GM19328 (cell line): ENCODE data around the gene MBTPS1.

Source experiments
- ATAC-seq: cut with Tn5 transposase; IDR thresholded peaks from one replicate; pipeline ENCODE4 v1.9.1; 2021; ENCODE audit warnings: mild to moderate bottlenecking, moderate library complexity; ENCODE audit not compliant: unreplicated experiment

Gene MBTPS1

GRCh38 chr16:84055801-84056634 is 60.7 kb downstream of the MBTPS1 start:
- ATAC-seq: no peak

GRCh38 chr16:84055366-84055765 is 61.4 kb downstream of the MBTPS1 start:
- no peak for ATAC-seq

DNA sequence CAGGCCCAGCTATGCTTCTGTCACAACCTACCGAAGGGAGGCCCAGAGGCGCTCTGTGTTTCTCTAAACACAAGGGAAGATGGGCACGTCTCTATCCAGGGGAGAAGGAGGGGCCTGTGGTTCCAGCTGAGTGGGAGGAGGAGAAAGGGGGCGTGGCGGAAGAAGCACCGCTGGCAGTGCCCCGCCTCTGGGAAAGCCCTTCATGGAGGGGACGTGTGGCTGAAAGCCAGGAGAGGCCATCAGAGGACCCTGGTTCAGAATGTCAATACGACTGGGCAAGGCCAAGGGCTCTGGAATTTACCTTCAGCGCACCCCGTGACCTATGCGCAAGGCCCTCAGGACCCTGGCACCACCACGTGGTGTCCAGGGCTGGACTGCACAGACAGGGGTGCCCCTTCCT is 61.8 kb downstream of the MBTPS1 start:
- no peak for ATAC-seq

- ATAC-seq: no peak
These were observed 62.5 kb downstream of the MBTPS1 start for GRCh38 chr16:84054271-84054670.

GRCh38 chr16:84053237-84053636 is 63.5 kb downstream of the MBTPS1 start:
- ATAC-seq: no peak

- ATAC-seq: no peak
These were observed 64.6 kb downstream of the MBTPS1 start for GRCh38 chr16:84052071-84052622.

GRCh38 chr16:84050316-84050715 is 66.4 kb downstream of the MBTPS1 start:
- no peak for ATAC-seq

DNA sequence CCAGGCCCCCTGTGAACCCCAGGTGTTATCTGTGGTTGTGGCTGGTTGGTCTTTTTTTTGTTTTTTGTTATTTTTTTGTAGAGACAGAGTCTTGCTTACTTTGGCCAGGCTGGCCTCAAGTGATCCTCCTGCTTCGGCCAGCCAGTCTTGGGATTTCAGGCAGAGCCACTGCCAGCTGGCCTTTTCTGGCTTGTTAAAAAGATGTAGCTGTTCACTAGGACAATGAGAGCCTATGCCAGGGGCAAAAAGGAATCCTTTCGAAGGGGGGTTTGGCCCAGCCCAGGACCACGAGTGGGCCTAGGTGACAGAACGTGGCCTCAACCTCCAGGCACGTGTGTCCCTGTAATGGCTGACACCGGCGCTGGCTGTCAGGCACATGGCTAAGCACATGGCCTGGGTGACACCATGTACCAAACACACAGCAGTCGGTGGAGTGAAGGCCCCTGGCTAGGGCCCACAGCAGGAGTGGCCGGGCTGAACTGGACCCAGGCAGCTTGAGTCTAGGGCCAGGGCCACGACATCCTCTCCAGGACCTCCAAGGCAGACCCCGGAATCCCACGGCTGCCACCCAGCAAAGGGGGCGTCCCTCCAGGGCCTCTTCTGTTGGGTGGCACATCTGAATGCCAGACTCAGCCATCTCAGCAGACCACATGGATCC is 67.2 kb downstream of the MBTPS1 start:
- ATAC-seq: no peak

GRCh38 chr16:84048871-84049270 is 67.9 kb downstream of the MBTPS1 start:
- no peak for ATAC-seq

DNA sequence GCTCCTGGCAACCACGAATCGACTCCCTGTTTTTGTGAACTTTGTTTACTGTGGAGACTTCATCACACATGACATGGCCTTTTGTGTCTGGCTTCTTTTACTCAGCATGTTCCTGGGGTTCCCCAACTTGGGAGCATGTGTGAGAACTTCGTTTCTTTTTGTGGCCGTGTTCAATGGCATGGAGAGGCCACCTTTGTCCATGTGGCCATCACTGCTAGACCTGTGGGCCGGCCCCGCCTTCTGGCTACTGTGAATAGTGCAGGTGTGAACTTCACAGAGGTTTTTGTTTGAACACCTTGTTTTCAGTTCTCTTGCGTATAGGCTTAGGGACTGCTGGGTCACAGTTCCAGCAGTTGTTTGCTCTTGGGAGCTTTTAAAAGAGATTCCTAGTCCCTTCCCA is 68.5 kb downstream of the MBTPS1 start:
- ATAC-seq: no peak

DNA sequence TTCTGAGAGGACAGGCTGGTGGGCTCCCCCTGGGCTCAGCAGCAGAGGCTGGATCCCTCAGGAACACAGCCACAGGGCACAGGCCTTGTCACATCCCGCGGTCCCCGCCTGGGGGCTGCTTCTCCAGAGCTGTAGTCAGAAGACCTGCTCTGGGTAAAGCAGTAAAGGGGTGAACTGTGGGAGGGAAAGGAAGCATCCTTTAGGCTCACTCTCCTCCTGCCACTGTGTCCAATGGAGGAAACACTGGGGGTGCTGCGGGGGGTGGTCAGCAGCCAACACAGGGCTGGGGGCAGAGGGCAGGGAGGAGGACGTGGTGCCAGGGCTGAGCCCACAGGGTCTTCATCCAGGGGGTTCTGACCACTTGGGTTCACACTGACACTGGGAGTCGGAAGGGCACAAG is 69.1 kb downstream of the MBTPS1 start:
- no peak for ATAC-seq

DNA sequence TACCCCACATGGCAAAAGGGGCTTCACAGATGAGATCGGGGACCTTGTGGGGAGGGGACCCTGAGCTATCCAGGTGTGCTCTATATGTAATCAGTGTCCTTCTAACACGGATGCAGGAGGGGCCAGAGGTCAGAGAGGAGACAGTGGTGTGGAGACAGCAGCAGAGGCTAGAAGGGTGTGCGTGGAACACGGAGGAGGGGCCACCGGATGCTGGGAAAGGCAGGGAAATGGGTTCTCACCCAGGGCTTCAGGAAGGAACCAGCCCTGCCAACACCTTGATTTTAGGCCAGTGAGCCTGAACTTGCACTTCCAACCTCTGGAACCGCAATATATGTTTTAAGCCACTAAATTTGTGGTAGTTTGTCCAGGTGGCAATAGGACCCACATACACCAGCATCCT is 69.5 kb downstream of the MBTPS1 start:
- no peak for ATAC-seq

GRCh38 chr16:84045818-84046470 is 70.8 kb downstream of the MBTPS1 start:
- no peak for ATAC-seq

DNA sequence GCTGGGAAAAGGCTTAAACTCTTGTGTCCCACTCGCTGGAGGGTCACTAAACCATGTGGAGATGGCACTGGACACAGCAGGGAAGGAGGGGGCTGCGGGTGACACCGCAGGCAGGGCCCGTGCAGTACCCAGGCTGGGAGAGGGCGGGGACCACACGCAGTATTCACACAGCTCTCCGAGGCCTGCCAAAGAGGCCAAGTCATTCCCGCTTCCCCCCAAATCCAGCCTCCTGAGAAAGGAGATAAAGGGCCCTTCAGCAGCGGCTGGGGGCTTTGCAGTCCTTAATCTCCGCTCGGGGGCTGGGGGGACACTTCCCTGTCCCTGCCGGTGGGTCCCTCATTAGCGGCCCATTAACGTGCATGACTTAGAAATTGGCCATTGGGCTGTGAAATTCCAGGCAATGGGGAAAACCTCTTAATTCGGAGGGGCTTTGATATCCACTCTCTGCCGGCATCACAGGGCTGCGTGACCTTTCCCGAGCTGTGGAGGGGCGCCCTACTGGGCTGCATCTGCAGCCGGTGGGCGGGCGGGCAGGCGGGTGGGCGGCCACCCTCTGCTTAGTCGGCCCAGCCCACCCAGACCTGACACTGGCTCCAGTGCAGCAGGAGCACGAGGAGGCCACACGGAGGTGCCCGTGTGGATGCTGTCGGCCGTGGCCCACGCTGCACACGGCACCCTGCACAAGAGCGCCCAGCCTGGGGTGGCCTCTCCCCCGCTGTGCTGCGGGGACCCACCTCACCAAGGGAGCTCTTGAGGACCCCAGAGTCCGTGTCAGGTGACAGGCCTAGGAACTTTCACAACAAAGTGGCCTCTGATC is 71.5 kb downstream of the MBTPS1 start:
- ATAC-seq: no peak

GRCh38 chr16:84044118-84044488 is 72.6 kb downstream of the MBTPS1 start:
- no peak for ATAC-seq

- ATAC-seq: no peak
These were observed 73.1 kb downstream of the MBTPS1 start for GRCh38 chr16:84043486-84044117.

DNA sequence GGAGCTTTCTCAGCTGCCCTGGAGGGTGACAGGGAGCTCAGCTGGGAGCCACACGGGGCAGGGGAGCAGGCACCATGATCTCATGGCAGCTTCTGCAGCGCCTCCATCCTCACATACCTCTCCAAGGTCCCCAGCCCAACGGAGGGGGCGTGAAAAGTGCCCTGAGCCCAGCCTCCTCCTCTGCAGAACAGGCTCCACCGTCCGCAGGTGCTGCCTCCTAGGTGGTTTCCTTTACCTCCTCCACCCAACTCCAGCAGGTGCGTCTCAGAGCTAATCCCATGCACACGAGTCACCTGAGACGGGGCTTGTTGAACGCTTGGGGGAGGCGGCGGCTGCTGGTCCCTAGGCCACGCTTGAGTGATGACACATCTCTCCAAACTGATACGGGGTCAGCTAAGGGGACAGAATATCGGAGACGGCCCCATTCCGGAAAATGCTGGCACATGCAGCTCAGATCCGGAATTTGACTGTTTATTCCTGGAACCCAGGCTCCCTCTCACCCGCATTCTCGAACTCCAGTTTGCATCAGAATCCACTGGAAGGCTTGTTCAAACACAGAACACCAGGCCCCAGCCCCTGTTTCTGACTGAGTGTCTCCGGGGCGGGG is 73.8 kb downstream of the MBTPS1 start:
- no peak for ATAC-seq

GRCh38 chr16:84042308-84042878 is 74.3 kb downstream of the MBTPS1 start, which contains the start of gene SLC38A8:
TSS of gene SLC38A8 (minus strand) at chr16:84042795. CDS start at chr16:84042157, 638 bp downstream.
- no peak for ATAC-seq

- no peak for ATAC-seq
These were observed 74.9 kb downstream of the MBTPS1 start for GRCh38 chr16:84041881-84042280.
